WTC11 (cell line): ENCODE data around the gene P2RY11.

Experiments used
- FOXK1 ChIP-seq: sonication (generic); formaldehyde crosslinking; IDR thresholded peaks from 2 replicates; pipeline ENCODE4 v1.8.0; 2022; ENCODE audit warnings: mild to moderate bottlenecking, moderate library complexity, missing genetic modification reagents
- HMGA2 ChIP-seq: fragments of 250-450 bp; sonication (Bioruptor Pico); IDR thresholded peaks from 2 replicates; pipeline ENCODE4 v1.4.0; 2021; ENCODE audit warnings: mild to moderate bottlenecking, moderate library complexity
- IRF2 ChIP-seq: sonication (generic); formaldehyde crosslinking; IDR thresholded peaks from 2 replicates; pipeline ENCODE4 v1.8.0; 2022; ENCODE audit warnings: low read depth, missing genetic modification reagents, borderline replicate concordance
- TEAD4 ChIP-seq: sonication (generic); formaldehyde crosslinking; IDR thresholded peaks from 2 replicates; pipeline ENCODE4 v1.8.0; 2022; ENCODE audit warnings: mild to moderate bottlenecking, missing genetic modification reagents
- ZNF219 ChIP-seq: sonication (generic); formaldehyde crosslinking; IDR thresholded peaks from 2 replicates; pipeline ENCODE4 v1.8.0; 2023; ENCODE audit warnings: missing genetic modification reagents, mild to moderate bottlenecking, borderline replicate concordance
- TF ChIP-seq, protein P1 (sequence below): fragments of 200-600 bp; IDR thresholded peaks from 2 replicates; pipeline ENCODE4 v1.8.0; 2022; ENCODE audit warnings: antibody characterized with exemption

DNA sequence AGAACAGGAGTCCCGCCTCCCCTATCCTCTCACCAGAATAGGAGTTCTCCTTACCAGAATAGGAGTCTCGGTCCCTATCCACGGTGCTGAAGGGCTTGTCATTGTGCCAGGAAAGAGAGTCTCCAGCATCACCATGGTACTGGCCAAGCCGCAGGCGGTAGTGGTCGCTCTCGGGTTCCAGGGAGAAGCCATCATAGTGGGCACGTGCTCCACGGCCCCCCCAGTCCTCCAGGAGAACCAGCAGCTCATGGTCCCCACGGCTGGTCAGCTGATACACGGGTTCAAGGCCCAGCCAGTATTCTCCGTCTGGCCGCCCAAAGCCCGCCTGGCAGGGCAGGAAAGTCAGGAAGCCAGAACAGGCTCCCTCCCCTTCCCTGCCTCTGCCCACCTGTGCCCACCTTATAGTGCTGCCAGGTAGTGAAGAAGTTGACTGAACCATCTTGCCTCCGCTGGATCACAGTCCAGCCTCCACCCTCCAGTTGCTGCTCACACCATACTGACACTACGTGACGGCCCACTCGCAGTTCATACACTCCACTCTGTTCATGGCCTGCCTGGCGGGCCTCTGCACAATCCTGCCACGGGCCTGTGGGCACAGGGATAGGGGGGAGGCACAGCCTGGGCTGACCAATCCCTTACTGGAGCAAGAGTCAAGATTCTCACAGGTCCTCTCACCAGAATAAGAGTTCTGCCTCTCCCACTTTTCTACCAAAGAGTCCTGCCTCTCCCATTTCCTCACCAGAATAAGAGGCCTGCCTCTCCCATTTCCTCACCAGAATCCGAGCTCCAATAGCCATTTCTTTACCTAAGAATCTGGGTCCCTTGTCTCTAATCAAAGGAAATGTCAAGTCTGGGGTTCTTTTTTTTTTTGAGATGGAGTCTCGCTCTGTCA is 18.0 kb upstream of the P2RY11 start:
- TF ChIP-seq HMGA2 (CRISPR knock-in tag) = no peak
- no peak for TF ChIP-seq FOXK1 (CRISPR knock-in tag)
- no peak for TF ChIP-seq TEAD4
- TF ChIP-seq, protein P1, sequence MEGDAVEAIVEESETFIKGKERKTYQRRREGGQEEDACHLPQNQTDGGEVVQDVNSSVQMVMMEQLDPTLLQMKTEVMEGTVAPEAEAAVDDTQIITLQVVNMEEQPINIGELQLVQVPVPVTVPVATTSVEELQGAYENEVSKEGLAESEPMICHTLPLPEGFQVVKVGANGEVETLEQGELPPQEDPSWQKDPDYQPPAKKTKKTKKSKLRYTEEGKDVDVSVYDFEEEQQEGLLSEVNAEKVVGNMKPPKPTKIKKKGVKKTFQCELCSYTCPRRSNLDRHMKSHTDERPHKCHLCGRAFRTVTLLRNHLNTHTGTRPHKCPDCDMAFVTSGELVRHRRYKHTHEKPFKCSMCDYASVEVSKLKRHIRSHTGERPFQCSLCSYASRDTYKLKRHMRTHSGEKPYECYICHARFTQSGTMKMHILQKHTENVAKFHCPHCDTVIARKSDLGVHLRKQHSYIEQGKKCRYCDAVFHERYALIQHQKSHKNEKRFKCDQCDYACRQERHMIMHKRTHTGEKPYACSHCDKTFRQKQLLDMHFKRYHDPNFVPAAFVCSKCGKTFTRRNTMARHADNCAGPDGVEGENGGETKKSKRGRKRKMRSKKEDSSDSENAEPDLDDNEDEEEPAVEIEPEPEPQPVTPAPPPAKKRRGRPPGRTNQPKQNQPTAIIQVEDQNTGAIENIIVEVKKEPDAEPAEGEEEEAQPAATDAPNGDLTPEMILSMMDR = no peak
- no peak for TF ChIP-seq ZNF219
- TF ChIP-seq IRF2 (CRISPR knock-in tag) = no peak
